Measurements from ENCODE around the gene TBC1D4.
"Not testable (repeated sequence)": the region's sequence is repeated elsewhere in the genome, so short reads cannot be mapped to it uniquely, and the experiment has no call there.

Gene TBC1D4

DNA sequence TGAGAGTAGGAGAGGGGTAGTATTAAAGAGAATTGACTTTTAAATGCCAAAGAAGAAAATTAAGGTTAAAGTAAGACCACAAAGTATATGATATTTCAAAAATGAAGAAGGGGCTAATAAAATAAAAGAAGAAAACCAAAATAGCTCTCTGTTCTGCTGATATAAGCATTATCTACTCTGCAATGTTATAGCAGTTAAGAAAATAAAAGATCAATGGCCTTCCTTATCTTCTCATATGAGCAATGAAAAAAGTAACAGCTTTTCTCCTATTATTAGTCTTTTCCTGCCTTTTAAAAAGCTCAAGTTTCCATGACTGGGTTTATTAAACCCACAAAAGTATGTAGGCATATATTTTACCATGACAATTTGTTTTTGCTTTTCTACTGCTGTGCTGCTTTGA is 126.4 kb downstream of the TBC1D4 start:
- no peak for DNase-seq

DNA sequence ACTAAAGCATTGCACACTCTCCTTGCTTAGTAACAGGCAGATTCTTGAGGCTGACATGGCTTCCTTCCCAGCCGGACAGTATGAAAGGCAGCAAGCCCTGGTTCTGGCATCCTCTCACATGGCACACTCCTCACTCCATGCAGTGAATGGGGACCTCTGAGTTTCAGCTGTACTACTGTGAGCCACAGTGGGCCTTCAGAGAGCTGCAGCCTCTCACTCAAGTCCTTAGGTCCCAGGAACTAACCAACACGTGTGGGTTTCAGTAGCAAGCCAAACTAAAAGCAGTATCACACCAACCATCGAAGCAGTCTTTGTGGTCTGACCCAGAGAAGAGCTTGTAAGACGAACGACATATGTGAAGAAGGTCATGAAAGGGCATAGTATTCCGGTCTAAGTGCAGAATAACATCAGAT is 128.2 kb downstream of the TBC1D4 start:
- DNase-seq, result no peak

DNA sequence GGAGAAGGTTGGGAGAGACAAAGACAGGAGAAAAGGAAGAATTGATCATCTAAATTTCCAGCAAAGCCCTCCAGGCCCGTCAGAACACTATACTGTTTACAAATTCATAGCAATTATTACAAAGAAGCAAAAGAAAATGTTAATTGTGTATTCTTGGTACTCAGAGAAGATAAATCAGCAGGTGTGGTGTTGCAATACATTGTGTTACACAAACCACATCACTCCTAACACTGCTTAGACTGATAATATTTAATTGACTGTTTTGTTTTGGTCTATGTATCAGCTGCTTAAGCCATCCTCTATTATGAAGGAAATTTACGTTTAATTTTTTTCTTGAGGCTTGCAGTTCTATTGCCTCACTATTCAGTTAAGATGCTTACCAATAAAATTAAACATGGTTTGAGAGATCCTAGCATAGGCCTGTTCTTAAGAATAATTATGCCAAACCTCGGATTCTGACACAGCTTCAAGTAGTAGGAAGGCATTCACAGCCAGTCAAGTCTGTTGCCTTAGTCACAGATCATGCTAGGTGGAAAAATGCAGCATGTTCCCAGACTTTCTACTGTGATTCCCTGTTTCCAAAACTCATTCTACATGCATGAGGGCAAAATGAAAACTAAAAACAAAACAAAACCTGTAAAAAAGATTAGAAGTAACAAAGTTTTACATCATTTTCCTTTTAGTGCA is 129.2 kb downstream of the TBC1D4 start:
- DNase-seq, result no peak

DNA sequence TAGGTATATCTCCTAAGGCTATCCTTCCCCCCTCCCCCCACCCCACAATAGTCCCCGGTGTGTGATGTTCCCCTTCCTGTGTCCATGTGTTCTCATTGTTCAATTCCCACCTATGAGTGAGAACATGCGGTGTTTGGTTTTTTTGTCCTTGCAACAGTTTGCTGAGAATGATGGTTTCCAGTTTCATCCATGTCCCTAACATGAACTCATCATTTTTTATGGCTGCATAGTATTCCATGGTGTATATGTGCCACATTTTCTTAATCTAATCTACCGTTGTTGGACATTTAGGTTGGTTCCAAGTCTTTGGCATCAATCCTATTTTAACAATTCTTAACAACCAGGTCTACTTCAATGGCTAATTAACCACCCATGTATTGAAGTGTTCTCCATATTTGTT is 130.4 kb downstream of the TBC1D4 start:
- not testable (repeated sequence) for DNase-seq

DNA sequence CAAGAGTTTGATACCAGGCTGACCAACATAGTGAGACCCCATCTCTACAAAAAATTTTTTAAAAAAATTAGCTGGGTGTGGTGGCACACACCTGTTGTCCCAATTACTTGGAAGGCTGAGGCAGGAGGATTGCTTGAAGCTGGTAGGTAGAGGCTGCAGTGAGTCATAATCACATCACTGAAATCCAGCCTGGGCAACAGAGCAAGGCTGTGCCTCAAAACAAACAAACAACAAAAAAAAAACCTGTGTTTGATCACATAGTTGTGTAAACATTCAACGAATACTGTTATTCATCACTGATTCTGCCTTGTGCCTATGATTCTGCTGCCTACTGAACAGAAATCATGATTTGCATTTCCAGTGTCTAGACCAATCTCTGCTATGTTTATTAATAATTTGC is 134.0 kb downstream of the TBC1D4 start:
- no peak for DNase-seq

DNA sequence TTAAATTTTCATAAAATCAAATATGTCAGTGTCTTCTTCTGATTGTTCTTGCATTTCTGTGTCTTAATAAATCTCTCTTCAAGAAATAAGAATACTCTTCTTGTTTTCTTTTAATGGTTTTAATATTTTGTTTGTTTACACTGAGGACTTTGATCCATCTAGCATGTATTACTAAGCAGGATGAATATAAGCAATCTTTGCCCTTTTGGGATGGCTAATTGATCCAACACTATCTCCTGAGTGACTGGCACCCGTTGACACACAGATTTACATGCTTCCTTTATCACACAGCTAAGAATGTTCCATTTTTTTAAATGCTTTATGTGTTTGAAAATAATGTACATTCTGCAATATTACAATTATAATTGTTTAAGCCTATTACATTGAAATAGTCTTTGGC is 134.5 kb downstream of the TBC1D4 start:
- DNase-seq, result no peak

DNA sequence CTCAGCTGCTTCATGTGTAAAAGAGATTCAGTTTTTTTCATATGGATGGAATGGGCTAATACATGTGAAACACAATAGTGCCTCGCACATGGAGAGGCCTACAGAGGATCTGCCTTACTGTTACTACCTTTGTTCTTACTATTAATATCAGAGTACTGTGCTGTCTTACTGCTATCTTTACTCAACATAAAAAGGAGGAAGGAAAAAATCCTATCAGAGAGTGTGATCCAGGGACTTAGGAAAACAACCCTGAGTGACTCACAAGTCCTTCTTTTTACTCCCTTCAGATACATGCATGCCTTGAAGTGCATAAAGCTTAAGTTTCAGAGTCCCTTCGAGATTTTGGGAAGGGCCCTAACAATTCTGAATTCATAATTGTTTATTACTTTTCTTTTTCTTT is 136.8 kb downstream of the TBC1D4 start:
- no peak for DNase-seq

DNA sequence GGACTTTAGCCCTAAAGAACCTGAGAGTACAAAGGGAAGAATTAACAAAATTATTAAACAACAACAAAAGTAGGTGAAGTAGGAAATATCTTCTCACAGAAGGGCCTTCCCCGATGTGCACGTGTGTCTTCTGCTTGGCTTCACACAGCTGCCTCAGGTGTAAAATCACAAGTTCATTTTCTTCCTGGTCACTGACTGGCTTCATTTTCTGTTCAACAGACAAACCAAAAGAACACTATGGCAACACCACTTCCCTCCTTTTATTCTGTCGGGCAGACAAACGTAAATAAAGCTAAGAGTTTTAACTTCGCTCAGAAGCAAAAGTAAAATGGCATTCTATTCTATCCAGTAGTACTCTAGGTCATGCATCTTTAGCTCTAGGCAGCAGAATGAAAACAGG is 140.9 kb downstream of the TBC1D4 start:
- no peak for DNase-seq

DNA sequence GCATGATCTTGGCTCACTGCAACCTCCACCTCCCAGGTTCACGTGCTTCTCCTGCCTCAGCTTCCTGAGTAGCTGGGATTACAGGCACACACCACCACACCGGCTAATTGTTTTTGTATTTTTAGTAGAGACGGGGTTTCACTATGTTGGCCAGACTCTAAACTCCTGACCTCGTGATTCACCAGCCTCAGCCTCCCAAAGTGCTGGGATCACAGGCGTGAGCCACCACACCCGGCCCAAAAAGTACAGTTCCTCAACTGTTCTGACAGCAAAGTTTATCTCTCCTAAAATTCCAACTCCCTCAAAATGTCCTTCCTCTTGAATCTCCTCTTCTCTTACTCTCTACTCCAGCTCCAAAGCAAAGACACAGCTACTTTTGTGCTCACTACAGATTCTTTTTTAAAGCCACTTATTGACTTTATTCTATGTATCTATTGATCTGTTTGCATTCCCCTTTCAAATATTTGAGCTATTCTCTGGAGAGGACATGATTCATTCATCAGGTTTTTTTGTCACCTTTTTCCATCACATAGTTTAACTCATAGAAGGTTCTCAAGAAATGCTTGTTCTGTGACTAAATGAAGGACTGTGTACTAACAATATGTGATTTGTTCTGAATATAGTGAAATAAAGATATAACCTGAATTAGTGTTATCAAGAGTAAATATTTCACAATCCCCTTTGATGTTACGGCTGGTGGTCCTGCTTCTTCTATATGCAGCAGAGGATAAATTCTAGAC is 142.2 kb downstream of the TBC1D4 start:
- DNase-seq, result no peak

DNA sequence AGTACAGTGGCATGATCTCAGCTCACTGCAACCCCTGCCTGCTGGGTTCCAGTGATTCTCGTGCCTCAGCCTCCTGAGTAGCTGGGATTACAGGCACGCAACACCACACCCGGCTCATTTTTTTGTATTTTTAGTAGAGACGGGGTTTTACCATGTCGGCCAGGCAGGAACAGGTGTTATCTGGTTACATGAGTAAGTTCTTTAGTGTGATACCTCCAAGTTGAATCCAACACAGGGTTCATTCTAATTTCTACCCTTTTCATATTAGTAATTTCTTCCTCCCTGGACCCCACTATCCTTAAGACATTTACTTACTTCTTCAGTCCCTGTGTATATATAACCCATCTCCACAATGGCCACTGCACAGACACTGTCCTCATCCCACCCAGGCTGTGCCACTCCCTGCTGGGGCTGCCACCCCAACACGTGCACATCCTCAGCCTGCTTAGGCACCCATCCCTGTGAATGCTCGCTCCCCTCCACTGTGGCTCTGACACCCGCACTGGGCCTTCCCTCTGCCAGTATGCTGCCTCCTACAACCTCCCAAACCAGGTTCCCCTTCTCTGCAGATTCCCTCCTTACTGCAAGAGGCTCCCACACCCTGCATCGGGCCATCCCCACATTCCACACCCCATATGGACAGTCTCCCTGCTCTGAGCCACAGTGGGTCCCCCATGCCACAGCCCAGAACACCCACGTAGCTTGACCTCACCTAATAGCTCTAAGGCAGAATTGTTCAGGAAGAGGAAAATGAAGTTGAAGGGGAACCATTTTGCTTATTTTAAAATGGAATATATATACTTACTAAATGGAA is 147.1 kb downstream of the TBC1D4 start:
- DNase-seq, result no peak

DNA sequence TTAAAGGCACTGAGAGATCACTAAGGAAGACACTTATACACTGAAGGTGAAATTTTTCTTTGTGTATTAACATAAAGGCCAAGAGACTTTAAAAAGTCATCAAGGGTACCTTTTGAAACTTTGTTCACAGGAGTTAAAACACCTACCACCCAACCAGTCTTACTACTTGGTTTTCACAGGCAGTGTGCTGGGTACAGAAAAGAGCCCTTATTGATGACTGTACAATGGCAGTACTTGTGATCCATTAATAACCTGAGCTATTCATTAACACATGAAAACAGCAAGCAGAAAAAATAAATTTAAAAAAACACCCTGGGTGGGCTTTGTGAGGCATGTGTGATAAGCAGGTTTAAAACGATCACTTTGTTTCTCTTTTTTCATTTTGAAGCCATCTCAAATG is 148.9 kb downstream of the TBC1D4 start:
- no peak for DNase-seq

DNA sequence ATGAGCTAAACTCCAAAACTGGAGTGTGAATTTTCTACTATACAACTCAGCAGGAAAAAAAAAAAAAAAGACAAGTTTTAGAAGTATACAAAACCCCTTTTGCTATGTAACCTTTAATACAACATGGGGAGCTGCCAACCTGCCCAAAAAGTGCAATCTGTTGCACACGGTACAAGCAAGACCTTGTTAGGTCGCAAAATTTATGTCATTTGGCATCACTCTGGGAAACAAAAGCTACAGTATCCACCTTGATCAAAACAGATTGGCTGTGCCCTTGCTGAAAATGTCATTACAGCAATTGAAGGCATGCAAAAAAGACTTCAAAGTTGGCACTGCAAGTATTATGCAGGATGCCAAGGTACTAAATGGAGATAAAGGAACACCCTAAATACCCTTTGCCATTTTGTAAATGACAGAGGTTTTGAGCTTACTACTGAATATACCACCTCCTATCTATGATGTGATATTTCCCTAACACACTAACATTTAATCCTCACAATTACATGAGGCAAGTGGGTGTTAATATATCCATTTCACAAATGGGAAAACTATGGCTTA is 150.1 kb downstream of the TBC1D4 start:
- no peak for DNase-seq

DNA sequence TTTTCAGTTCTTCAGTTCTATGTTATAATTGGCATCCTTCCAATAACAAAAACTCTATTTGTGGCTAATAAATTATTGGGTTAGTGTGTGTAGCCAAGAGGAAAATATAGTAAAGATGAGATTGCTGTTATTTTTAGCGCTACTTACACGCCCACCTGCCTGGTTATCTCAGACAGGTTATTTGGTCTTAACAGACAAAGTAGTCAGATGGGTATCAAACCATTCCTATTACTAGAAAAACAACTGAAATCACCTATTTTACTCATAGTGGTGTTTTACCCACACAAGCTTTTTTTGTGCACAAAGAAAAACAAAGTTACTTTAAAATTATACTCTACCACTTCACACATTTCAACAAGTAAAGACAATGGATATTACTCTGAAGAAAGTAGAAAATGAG is 151.2 kb downstream of the TBC1D4 start:
- DNase-seq, result no peak

DNA sequence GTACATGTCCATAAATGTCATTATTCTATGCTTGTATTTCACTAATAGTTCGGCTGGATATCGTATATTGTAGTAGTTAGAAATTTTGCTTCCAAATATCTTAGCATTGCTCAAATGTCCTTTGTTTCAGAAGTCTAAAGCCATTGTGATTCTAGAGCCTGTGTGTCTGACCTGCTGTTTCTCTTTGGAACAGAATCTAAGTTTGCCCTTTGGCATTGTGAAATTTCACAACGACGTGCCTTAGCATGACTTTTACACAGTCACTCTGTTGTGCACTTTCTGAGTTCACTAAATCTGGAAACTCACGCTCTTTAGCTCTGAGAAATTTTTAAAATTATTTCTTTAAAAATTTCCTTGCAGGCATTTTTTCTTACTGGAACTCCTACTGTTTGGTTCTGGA is 152.2 kb downstream of the TBC1D4 start:
- DNase-seq, result no peak

DNA sequence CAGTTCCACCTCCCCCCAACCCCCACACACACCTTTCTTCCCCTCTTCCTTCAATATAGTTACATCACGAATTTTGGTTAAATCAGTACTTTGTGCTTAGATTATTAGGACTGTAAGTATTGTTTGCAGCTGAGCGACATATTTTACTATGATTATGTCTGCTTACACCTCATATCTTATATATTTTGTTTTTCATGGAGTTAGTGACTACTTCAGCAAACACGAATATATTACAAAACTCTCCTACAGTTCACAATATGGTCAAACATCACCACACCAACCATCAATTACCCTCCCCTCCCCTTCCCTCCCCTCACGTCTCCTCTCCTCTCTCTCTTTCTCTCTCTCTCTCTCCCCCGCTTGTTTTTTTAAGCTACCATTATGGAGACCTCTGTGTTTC is 152.9 kb downstream of the TBC1D4 start:
- DNase-seq, result no peak

DNA sequence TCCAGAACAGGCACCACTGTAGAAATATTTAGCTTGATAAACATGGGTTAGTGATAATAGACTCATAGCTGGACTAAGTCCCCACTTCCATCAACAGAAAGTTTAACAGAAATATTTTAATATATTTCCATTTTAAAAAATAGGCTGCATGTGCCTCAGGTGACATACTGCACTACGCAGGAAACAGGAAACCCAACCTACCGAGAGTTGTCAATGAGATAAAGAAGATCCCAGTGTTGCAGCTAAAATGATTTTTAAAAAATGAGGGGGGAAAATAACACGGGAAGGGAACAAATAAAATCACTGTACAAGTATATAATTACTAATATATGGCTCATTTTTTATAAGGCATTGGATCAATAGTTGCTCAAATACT is 154.8 kb downstream of the TBC1D4 start:
- DNase-seq, result no peak

DNA sequence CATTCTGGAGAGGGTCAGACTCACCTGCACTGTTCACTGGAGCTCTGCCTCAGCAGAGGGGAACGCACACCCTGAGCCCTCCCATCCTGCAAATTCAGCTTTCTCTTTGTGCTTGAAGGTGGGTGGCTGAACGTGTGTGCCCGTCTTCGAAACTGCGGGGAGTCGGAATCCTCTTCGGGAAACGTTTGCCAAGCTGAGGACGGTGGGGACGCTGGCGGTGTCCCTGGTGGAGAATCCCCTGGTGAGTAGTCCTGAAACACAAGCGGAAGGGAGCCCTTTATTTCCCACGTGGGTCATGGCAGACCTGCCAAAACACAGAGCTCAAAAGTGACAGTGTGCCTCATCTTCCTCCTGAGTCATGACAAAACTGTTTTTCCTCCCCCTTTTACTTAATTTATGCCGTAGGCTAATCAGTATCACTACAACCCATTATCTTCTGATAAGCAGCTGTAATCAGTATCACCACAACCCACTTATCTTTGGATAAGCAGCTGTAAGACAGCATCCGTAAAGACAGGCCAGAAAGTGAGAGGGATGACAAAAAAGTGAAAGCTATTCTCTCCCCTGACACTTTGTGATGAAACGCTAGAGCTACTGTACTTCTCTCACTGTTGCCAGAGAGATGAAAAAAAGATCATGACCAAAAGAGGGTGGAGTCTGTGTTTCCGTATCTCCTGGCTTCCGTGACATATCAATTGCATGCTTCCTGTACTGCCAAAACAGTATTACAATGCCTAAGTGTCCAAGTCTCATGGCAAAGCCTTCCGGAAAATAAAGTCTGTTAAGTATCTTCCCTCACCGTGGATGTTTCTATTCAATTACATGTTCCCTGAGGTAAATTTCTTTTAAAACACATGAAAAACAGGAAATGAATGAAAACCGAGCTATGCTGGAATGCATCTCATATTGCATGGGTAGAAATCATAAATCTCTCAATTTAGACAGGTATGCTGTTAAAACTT is 155.5 kb downstream of the TBC1D4 start:
- DNase-seq, result peak; percentile 86

DNA sequence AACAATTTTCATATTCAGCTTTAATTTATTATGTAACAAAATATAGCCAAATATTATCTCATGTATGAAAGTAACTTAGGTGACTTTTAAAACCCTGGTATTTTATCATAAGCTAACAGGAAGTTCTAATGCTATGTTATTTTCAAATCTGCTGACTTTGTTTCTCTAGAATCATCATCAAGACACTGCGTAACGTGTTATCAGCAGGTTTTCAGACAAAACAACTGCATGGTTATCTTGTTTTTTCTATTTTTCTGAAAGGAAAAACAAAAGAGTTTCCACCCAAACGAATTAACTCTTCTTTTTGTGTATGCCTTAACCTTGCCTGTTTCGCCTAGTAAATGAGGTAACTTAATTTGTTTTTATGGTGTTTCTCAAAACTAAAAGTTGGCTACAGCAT is 156.3 kb downstream of the TBC1D4 start:
- DNase-seq, result no peak

DNA sequence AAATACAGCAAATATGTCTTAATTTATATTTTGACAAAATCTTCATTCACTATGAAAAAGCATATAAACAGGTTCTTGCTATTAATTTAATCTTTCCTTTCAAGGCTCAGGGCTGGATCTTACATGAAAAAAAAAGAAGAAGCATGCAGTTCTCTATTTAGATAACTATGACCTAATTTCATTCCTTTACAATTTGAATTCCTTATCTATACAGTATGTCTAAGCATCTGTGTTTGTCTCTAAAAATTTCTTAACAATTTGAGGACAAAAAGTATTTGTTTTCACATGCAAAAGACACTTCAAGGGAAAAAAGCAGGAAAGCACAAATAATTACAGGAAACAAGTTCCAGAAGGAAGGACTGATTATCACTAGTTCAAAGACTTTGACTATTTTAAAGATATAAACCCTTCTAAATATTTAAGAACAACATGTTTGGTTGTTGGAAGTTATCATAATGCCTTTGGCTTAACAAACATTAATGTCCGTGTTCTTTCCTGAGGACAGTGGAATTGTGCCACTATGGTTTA is 157.5 kb downstream of the TBC1D4 start:
- no peak for DNase-seq

DNA sequence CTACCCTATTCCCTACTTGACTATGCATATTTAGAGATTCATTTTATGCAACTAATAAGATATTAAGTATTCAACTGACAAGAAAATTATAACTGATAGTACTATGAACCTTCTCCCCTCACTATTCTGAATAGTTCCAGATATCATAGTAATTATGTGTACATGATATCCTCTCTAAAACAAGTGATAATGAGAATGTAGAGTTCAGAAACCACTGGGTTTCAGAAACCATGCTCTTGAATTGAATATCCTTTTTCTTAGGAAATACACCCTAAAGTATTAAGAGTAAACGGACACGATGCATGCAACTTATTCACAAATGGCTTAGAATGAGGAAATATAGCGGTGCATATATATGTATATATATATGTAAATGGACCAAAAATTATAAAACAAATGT is 160.9 kb downstream of the TBC1D4 start:
- peak; percentile 69 for DNase-seq

DNA sequence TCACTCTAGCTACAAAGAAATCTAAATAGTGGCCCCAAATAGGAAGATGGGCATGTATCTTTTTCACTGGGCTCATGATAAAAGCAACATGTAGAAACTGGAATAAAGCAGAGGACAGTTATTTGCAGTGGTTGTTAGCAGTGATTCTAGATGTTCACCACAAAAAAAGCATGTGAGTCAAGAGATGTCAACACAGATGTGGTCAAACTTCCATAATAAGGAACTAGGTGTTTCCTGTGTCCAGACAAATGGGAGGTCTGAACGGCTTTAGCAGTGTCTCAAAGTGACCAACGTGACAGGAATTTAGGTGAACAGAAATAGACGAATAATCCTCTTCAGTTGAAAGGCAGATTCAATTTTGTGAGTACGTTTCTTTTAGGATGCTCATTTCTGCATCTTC is 162.7 kb downstream of the TBC1D4 start:
- DNase-seq, result no peak

DNA sequence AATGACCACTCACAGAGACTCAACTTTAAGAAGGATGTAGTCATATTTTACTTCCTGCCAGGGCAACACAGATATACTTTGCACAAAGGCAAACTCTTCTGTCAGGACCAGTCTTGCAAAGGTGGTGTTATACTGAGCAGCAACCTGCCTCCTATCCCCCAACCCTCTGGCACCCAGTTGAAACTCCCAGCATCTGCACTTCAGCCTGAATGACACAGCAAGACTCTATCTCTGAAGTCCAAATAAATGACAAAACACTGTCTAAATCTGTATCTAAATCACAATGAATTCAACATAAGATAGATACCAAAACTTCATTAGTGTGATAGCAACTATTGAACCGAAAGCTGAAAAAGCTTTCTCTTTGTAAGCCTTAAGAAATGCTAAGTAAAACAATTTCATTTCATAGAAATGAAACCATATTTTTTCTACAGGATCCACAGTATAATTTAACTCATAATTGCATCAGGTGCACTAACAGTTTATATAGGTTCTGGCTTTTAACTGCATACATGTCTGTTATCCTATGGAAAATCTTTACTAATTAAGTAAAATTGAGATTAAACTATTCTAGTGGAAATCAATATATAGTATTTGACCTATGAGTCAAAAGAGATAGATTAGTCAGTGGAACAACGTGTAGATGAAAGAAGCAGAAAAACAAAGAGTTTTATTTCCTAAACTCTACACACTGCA is 163.7 kb downstream of the TBC1D4 start:
- DNase-seq, result peak; percentile 75
